HT-29 (cell line): Measurements from ENCODE around the gene BID. TPM values are rescaled to one million over a fixed set of nuclear protein-coding genes. Genes with fewer than 3 reads are reported as not detected.

ENCODE experiments used
- DNase-seq: peaks from one replicate; pipeline ENCODE4 v3.0.0-alpha.2; 2015; ENCODE audit warnings: low spot score
- total RNA-seq: library from RNA; depleted of rRNA; stranded (reverse); fragments of >200 nt; shearing (Covaris generic); gene quantifications from 2 replicates; pipeline ENCODE4 v1.2.3, GENCODE V29; 2014

The BID gene
- total RNA-seq, 1 experiment from 2014 or later, result 290 TPM

GRCh38 chr22:17803609-17804270 lies 29.5 kb upstream of the BID start:
- DNase-seq, result no peak

- no peak for DNase-seq
These were observed 28.6 kb upstream of the BID start for GRCh38 chr22:17802822-17803221.

DNA sequence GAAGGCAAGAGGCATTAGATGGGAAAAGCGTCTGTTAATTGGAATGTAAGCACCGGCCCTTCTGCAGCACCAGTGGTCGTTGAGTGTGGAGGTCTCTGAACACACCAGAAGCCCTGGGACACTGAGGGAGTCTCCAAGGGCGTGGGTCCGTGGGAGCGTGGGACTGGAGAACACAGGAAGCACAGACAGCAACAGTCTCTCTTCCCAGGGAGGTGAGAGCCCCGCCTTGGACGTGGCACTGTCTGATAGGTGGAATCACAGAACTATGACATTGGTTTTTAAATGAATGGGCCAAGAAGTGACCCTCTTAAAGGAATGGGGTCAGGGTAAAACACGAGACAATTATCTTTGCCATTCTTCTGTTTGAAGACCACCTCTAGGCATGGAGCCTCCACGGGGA lies 28.1 kb upstream of the BID start:
- no peak for DNase-seq

GRCh38 chr22:17797721-17798559 lies 23.7 kb upstream of the BID start:
- DNase-seq, result no peak

DNA sequence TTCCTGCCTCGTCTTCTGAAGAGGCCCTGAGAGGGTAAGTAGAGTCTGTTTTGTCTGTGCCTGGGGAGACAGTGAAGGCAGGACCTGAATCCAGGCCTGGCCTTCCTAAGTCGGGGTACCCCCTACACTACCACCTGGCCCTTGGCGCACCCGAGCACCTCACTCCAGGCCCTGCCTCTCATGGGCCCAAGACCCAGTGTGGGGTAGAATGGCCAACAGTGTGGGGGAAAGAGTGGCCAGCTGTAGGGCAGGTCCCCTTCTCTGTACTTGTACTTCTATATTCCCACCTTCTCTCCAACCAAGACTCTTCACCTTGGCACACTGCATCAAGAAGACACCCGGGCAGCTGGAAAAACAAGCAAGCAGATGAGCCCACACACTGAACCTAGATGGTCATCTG lies 22.4 kb upstream of the BID start:
- no peak for DNase-seq

DNA sequence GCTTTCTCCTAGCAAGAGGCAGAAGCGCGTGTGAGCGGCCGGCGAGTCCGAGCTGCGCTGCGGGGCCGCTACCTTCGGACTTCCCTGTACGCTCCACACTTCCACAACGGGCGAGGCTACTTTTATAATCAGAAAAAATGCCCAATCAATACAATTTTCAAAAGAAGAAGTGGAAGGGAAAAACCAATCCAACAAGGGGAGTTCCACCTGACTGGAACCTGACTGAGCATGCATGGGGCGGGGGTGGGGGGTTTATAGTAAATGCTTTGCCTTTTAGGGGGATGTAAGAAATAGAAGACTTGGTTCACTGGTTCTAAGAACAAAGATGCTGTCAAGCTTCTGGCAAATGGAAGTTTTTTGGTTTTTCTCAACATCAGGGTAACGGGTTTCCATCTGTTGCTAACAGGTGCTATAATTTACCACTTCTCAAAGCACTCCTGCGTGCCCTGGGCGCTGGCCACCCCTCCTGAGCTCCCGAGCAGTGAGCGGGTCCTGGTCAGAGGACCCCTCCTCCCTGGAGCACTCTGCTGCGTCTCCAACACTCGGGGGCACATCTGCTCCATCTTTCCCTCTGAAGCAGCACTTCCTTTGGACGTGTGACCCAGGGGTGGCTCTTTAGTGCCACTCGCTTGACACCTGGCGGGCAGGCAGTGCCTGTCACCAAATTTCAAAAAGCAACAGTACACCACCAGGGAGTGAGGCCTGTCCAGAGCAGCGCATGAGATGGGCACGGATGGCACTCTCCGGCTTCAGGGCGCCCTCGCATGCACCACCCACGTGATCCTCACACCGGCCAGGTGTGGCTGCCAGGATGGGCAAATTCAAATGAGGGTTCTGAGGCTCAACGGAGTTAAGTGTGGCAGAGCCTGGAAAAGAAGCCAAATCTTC lies 21.6 kb upstream of the BID start:
- DNase-seq, result no peak

DNA sequence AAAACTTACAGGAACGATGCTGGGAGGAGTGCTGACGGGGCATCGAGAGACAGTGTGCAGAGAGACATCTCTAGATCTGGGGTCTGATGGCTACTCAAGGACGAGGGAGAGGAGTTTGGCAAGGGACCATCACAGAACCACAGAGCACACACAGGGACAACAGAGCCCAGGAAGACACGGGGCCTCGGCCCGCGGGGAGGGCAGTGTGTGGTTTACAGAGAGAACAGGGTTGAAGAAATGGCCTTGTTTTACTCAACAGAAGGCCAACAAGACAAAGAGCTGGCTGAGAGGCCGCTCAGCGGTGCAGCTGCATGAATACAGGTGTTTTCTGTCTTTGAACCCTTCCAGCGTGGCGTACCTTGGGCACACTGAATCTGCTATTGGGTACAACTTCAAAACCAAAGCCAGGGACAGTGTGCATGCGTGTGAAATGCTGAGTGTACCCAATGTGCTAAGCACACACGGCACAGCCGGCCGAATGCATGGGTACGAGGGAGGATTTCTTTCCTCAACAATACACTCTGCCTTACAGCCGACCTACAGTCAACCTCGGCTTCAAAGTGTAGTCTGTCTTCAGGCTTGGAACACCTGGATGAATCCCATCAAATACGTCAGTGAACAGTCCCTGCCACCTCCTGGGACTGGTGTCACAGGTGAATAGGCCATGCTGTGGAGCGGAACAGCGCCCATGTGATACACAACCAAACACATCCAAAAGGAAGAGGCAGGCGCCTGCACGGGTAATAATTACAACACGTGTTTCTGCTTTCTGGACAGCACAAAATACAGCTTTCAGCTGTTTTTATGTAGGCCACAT lies 20.7 kb upstream of the BID start:
- no peak for DNase-seq

- DNase-seq, result no peak
These were observed 18.7 kb upstream of the BID start for GRCh38 chr22:17792854-17793434.

DNA sequence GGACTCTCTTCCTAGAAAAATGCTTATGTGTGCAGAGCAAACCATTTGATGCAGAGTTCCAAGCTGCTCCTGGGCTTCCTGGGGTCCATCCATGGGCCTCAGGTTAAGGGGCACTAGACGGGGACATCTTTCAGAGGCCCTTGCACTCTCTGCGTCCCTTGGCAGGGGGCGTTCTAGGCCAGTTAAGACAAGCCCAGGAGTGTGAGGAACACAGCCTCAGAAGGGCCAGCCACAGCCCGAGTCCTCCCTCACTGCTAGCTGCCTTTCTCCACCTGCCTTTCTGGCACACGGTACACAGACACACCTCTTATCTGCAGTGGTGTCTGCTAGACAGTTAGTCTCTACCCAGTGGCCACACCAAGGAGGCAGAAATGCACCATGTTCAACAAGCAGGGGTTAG lies 18.0 kb upstream of the BID start:
- no peak for DNase-seq

DNA sequence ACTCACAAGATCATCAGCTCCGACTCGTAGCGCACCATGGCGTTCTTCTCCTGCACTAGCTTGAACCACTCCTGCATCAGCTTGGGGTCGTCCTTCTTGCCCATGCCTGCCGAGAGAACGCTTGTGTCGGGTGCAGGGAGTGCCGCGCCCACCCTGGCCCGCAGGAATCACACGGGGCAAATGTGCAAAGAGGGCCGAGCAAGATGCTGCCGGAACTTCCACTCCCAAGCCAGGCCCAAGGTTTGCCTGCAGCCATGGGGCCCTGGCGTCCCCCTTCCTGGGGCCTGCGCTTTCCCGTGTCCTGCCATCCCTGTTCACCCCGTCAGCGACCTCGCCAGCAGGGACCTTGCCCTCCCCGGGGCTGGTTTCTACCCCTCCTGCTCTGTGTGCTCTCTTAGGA lies 16.9 kb upstream of the BID start:
- no peak for DNase-seq

- no peak for DNase-seq
These were observed 15.3 kb upstream of the BID start for GRCh38 chr22:17789379-17790200.

DNA sequence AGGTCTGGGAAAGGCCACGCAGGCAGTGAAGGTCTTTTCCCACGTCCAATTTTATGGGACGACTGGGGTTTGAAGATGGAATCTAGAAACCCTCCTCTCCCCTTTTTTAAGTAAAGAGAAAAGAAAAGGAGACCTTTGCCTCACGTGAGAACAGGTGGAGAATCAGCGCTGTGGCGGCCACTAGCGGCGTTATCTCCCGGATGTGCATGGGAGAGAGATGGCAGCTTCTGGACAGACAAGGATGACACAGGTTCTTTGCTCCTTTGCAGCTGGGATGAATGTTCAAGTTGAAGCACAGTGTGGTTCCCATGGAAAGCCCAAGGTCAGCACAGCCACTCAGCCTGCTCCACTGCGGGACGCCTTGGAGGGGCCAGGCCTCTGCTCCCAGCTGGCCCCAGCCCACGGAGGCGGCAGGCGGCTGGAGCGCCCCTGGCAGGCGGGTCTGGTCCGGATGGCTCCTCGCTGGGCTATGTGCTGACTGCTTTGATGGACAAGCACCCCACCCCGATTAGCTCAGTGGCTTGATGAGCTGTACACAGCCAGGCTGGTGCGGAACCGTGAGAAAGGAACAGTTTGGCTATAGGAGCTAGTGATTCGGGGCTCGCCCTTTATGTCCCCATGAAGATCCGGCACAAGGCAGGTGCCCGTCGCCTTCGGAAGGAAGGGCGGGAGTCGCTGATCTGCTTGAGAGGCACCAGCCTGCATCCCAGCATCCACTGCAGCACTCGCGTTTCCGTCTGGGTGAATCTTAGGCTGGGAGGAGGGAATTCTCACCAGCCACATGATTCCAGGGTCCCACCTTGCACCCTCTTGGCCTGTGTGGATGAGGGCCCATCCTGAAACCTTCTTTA lies 14.5 kb upstream of the BID start:
- no peak for DNase-seq

- DNase-seq, result no peak
These were observed 13.6 kb upstream of the BID start for GRCh38 chr22:17787716-17788330.

DNA sequence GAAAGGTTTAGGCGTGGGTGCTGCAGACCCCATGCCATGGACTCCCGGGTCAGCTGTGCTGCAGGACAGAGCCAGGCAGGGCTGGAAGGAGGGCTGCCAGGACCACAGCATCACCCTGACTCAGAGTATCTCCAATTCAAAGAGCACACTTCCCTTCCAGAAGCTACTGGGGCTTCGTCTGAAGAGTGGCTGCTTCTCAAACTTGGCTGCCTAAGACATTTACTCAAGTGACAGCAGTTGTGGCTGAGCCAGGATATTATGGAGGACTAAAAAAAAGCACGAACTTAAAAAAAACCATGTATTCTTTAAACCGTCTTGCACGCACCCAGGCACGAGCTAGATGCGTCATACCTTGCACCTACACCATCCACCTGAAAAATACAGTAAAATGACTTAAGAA lies 13.0 kb upstream of the BID start:
- DNase-seq, result no peak

- no peak for DNase-seq
These were observed 12.3 kb upstream of the BID start for GRCh38 chr22:17786435-17787161.

DNA sequence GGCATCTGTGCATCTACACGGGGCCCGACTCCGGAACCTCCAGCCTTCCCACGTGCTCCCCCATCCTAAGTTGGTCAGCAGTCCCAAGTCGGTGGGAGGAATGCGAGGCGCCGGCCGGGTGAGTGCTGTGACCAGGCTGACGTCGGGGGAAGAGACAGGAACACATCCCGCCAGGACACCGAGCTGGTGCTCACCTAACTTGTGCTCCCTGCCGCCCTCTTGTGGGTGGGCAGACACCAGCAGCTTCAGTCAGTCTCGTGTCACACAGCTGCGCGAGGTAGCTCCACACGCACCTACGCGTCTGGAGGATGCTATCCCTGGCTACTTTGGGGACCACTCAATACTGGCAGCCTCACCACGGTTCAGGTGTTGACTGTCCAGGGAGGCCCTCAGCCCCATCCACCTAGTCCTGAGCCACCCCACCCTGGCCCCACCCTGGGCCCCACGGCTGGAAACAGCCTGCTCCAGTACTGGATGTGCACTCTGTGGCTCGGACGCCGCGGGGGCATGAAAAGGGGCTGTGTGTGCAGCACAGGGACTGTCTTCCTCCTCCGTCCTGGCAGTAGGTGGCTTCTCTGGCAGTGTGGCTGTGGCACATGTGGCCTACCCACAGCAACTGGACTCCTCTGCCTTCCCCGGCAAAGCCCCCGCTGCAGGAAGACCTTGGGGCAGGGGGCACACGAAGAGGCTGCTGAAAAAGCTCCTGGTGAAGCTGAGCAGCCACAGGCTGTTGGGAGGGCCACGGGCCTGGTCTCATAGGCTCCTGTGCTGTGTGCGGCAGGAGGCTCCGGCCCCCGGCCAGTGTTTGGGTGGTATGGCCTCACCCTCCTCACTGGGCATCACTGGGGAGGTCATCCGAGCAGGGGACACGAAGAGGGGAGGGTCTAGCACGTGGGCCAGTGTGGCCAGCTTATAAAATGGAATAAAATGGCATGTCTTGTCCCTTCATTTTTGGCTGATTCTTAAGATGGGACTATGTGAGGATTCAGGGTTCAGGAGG lies 11.2 kb upstream of the BID start:
- peak; percentile 73 for DNase-seq

DNA sequence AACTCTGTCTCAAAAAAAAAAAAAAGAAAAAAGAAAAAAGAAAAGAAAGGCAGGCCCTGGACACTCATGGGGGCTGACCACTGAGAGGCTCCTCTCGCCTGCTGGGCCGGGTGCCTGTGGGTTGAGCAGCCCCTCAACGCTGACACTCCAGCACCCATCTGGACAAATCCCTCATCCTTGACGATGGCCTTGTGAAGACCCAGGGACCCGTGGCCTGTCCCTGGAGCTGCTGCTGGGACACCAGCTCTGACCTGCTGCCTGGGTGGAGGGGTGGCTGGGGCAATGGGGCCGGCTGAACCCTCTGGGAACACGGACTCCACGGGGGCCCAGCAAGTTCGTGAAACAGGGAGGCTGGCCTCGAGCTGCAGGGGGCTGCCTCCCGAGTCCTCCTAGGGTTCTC lies 10.5 kb upstream of the BID start:
- no peak for DNase-seq
